Heart left ventricle (tissue), 16 donors: ENCODE results near the gene NAALADL2. TPM values are rescaled to one million over a fixed set of nuclear protein-coding genes. Genes with fewer than 3 reads are reported as not detected.

ENCODE experiments used
- ATAC-seq, 4 donors: fragments of 200-7000 bp; cut with Tn5 transposase; one replicate each; pipeline ENCODE4 v1.9.1; 2020 to 2022; ENCODE audit warnings: moderate library complexity in 4 of 4, mild to moderate bottlenecking in 3 of 4, moderate number of reproducible peaks in 1 of 4
- DNase-seq, 5 donors: peaks; one replicate each; pipeline ENCODE4 v3.0.0-alpha.2; 2020
- H3K27ac ChIP-seq, 12 donors: fragments of 200-600 bp; sonication (generic) in 4 of 12; one replicate each; pipeline versions ENCODE4 v1.5.0 to v1.8.0; 2016 to 2022; ENCODE audit warnings: mild to moderate bottlenecking in 2 of 12
- H3K27me3 ChIP-seq, 9 donors: fragments of 200-600 bp; sonication (generic) in 2 of 9; one replicate each; pipeline versions ENCODE4 v1.5.1 to v1.8.0; 2016 to 2022; ENCODE audit warnings: mild to moderate bottlenecking in 3 of 9
- H3K36me3 ChIP-seq, 9 donors: fragments of 200-600 bp; sonication (generic) in 2 of 9; one replicate each; pipeline versions ENCODE4 v1.5.0 to v1.8.0; 2018 to 2022; ENCODE audit warnings: mild to moderate bottlenecking in 2 of 9
- H3K4me1 ChIP-seq, 12 donors: fragments of 200-600 bp; sonication (generic) in 4 of 12; one replicate each; pipeline versions ENCODE4 v1.5.0 to v1.8.0; 2016 to 2022; ENCODE audit warnings: mild to moderate bottlenecking in 3 of 12
- H3K4me3 ChIP-seq, 12 donors: fragments of 200-600 bp; sonication (generic) in 4 of 12; one replicate each; pipeline versions ENCODE4 v1.5.0 to v1.8.0; 2017 to 2022; ENCODE audit warnings: mild to moderate bottlenecking in 9 of 12, moderate library complexity in 4 of 12
- H3K9me3 ChIP-seq, 12 donors: fragments of 200-600 bp; sonication (generic) in 4 of 12; one replicate each; pipeline versions ENCODE4 v1.5.0 to v1.8.0; 2016 to 2022; ENCODE audit warnings: mild to moderate bottlenecking in 1 of 12
- POLR2A ChIP-seq, 2 donors: fragments of 450-650 bp; IDR thresholded peaks; one replicate each; pipeline ENCODE4 v1.6.1; 2017; ENCODE audit warnings: antibody characterized with exemption in 2 of 2, mild to moderate bottlenecking in 2 of 2, moderate library complexity in 2 of 2
- WGBS, 4 donors: extraction: QIAGEN DNeasy Blood & Tissue Kit in 2 of 4; methylation state at CpG; one replicate each; pipeline versions ENCODE4 v1.1.5 to v1.1.7; 2013 to 2018; 5-methylcytosine and 5-hydroxymethylcytosine counted together
- intact Hi-C, 10 donors: fragments of 100-400 bp; cut with DNase I; formaldehyde crosslinking; loops; one replicate each; pipeline versions ENCODE4 v1.11.1 to v1.14.2; 2022
- polyA plus RNA-seq, 2 donors: library from polyadenylated mRNA; stranded (reverse); fragments of 200-250 nt; gene quantifications; one replicate each; pipeline ENCODE4 v1.2.3, GENCODE V29; 2013
- total RNA-seq, 9 donors: library from RNA; depleted of rRNA in 2 of 9; stranded (reverse); fragments of >200 nt in 2 of 9; fragmentation: NEBNext Ultra II Directional in 3 of 9; extraction: Animal tissue kit (Norgen Biotek cat#: 25700) in 3 of 9; gene quantifications; one replicate each; pipeline versions ENCODE4 v1.1.0 to v1.2.4, GENCODE V29; 2016 to 2023
- TF ChIP-seq, protein P1 (sequence below), 12 donors: fragments of 200-600 bp; sonication (generic) in 4 of 12; IDR thresholded peaks; one replicate each; pipeline versions ENCODE4 v1.5.0 to v1.8.0; 2018 to 2022; ENCODE audit warnings: antibody characterized with exemption in 12 of 12, mild to moderate bottlenecking in 5 of 12
- donor health status: ischemic (EF 13 %, LVEDD 7.1; RV severe dilation, severe dysfunction).
- donor health status: healthy with polysubstance abuse.
- donor health status: DM: no; HTN: yes; CAD: no.
- donor health status: DM: no; HTN: no; CAD: no.
- donor health status: ischemic (EF 25% LVEDD 6.9; RV normal size, moderate dysfunction).
- donor health status: ischemic (EF 25% LVEDD 5.7; RV mildly dilated, moderate dysfunction).
- donor health status: healthy.
- donor health status: DM: yes; HTN: yes; CAD: no.
- donor health status: ischemic (EF 35%, LVEDD 5.7; RV mildly dilated, moderate dysfunction).
- donor health status: nonischemic (EF 11% LVEDD 7.7; RV severe dilation, severe dysfunction).
- donor health status: DM: yes; HTN: yes; CAD: no.
- donor health status: PGD.
- donor health status: ischemic (EF 29% LVEDD 5.4; RV normal size, mild dysfunction).
- donor health status: nonischemic (EF 23%, LVEDD 6.1; RV moderate dilation, normal function).

Gene NAALADL2
- total and polyA plus RNA-seq, 11 donors: 0.23 to 8.5 (median 3.0) TPM

DNA sequence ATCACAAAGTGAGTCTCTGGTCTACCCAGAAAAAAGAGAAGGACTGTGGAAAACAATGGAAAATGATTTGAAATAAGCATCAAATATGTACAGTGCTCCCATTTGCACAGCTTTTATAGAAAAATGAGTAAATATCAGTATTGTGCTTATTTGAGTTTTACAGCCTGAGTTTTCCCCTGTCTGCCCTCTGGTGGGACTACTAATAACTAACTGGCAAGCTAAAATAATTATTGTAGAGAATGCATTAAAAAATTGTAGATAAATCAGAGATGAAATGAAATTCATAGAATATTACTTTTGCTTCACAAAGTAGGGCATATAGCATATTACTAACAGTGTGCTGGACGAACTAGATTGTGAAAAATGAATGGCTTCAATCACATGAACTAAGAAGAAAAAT, 287.1 kb downstream of the NAALADL2 start:
- intact Hi-C loops: no loop called here
- no peak for TF ChIP-seq POLR2A (IDR thresholded peaks at IDR 0.05)
- TF ChIP-seq, protein P1, sequence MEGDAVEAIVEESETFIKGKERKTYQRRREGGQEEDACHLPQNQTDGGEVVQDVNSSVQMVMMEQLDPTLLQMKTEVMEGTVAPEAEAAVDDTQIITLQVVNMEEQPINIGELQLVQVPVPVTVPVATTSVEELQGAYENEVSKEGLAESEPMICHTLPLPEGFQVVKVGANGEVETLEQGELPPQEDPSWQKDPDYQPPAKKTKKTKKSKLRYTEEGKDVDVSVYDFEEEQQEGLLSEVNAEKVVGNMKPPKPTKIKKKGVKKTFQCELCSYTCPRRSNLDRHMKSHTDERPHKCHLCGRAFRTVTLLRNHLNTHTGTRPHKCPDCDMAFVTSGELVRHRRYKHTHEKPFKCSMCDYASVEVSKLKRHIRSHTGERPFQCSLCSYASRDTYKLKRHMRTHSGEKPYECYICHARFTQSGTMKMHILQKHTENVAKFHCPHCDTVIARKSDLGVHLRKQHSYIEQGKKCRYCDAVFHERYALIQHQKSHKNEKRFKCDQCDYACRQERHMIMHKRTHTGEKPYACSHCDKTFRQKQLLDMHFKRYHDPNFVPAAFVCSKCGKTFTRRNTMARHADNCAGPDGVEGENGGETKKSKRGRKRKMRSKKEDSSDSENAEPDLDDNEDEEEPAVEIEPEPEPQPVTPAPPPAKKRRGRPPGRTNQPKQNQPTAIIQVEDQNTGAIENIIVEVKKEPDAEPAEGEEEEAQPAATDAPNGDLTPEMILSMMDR (IDR thresholded peaks at IDR 0.05): peak in 4 of 12 donors; percentile 17 to 31 (median 26)
- no peak for DNase-seq

DNA sequence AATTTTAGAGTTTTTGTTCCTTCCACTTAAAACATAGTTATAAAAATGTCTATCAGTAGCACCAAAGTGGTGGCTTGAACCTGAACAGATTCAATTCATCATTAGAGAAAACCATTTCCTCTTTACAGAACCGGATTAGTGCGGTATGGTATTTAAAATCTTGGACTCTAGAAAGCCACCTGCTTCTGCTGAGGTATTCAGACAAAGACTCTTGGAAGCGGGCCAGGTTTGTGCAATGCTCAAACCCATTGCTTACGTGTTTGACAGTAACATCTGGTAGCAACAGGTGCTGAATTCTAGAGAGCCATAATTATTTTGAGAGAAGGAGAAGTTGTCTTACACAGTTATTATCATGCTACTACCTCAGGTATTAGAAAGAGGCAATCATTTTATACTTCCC, 290.5 kb downstream of the NAALADL2 start:
- ATAC-seq (no peak), DNase-seq (no peak)
- no peak overlapping the region for H3K27ac ChIP-seq
- H3K9me3 ChIP-seq: no peaks in the 10 kb centered on the region
- H3K36me3 ChIP-seq: no peaks in the 10 kb centered on the region
- no peaks in the 10 kb centered on the region for H3K4me1 ChIP-seq
- no peaks in the 10 kb centered on the region for H3K27me3 ChIP-seq
- WGBS, 4 donors: 49 to 77% (median 61%) methylated on average over 4 of the region's 4 CpGs
- no peak for TF ChIP-seq POLR2A (IDR thresholded peaks at IDR 0.05)
- TF ChIP-seq, protein P1 (IDR thresholded peaks at IDR 0.05): no peak
- intact Hi-C loops: no loop called here
- no peak overlapping the region for H3K4me3 ChIP-seq

More for the DNA sequence above, 287.1 kb downstream of the NAALADL2 start:
- no peaks in the 10 kb centered on the region for H3K27me3 ChIP-seq
- ATAC-seq: no peak
- H3K4me3 ChIP-seq: no peak overlapping the region
- H3K9me3 ChIP-seq: no peaks in the 10 kb centered on the region
- WGBS, 4 donors: 73 to 83% (median 76%) methylated on average over 1 of the region's 1 CpG
- H3K36me3 ChIP-seq: no peaks in the 10 kb centered on the region
- H3K4me1 ChIP-seq: no peaks in the 10 kb centered on the region
- H3K27ac ChIP-seq: no peak overlapping the region

GRCh38 chr3:175150812-175151401, 291.8 kb downstream of the NAALADL2 start:
- Histone ChIP-seq H3K9me3 (no peaks in the 10 kb centered on the region), H3K36me3 (no peaks in the 10 kb centered on the region), H3K27ac (no peak overlapping the region), H3K4me1 (no peaks in the 10 kb centered on the region), H3K27me3 (no peaks in the 10 kb centered on the region), H3K4me3 (no peak overlapping the region)
- ATAC-seq: no peak
- no peak for TF ChIP-seq POLR2A (IDR thresholded peaks at IDR 0.05)
- TF ChIP-seq, protein P1 (IDR thresholded peaks at IDR 0.05): no peak
- DNase-seq: no peak
- intact Hi-C loops: no loop called here
- WGBS, 4 donors: 82 to 89% (median 88%) methylated on average over 4 of the region's 4 CpGs

DNA sequence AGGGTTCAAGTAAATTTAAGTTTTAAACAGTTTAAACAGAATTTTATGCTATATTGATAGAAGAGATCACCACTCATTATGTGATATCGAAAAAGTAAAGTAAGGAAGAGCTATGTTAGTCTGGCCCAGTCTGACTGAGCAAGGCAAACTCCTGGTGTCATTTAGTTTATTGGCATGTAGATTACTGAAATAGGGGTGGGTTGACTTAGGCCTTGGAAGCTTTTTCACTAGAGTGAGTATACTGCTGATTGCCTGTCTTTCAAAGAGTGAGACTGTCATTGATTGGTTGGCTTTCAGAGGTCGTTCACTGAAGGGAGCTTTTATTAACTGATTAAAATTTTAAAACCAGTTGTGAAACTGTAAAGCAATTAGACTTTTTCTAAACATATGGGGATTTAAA, 294.5 kb downstream of the NAALADL2 start:
- TF ChIP-seq, protein P1 (IDR thresholded peaks at IDR 0.05): no peak
- TF ChIP-seq POLR2A (IDR thresholded peaks at IDR 0.05): no peak
- H3K4me1 ChIP-seq: no peaks in the 10 kb centered on the region
- 87 to 91% (median 89%) methylated on average over 2 of the region's 2 CpGs for WGBS, 4 donors
- ATAC-seq (no peak), DNase-seq (no peak)
- H3K9me3 ChIP-seq: no peaks in the 10 kb centered on the region
- H3K27me3 ChIP-seq: no peaks in the 10 kb centered on the region
- no peak overlapping the region for H3K27ac ChIP-seq
- no peaks in the 10 kb centered on the region for H3K36me3 ChIP-seq
- intact Hi-C loops: no loop called here
- no peak overlapping the region for H3K4me3 ChIP-seq
